Measurements from ENCODE around the gene TAOK1.

Gene TAOK1

DNA sequence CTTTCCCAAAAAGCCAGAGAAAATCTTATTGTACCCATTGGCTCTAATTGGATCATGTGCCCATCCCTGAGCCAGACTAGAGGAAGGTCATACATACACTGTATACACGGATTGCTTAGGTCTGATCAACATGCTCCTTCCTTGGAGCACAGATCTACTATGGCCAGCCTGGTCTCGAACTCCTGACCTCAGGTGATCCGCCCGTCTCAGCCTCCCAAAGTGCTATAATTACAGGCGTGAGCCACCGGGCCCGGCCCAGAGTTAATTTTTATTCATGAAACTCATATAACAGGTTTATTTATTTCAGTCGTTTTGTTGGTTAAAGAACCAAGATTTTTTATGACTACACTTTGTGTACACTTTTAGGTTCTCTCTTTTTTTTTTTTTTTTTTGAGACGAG lies 1.2 kb upstream of the TAOK1 start:
- H2AFZ ChIP-seq (ENCODE audit: low read depth, low read length): no peak overlapping the region
- H3K9me3 ChIP-seq (ENCODE audit: low read length): no peaks in the 10 kb centered on the region
- peaks cover 2% of the 10 kb centered on the region for H3K36me3 ChIP-seq (ENCODE audit: insufficient read depth, low read length)
- H3K4me1 ChIP-seq (ENCODE audit: insufficient read depth, low read length): peaks cover 28% of the 10 kb centered on the region
- H3K27me3 ChIP-seq (ENCODE audit: insufficient read depth, low read length): no peaks in the 10 kb centered on the region
- no peak overlapping the region for H3K4me3 ChIP-seq (ENCODE audit: low read length)

DNA sequence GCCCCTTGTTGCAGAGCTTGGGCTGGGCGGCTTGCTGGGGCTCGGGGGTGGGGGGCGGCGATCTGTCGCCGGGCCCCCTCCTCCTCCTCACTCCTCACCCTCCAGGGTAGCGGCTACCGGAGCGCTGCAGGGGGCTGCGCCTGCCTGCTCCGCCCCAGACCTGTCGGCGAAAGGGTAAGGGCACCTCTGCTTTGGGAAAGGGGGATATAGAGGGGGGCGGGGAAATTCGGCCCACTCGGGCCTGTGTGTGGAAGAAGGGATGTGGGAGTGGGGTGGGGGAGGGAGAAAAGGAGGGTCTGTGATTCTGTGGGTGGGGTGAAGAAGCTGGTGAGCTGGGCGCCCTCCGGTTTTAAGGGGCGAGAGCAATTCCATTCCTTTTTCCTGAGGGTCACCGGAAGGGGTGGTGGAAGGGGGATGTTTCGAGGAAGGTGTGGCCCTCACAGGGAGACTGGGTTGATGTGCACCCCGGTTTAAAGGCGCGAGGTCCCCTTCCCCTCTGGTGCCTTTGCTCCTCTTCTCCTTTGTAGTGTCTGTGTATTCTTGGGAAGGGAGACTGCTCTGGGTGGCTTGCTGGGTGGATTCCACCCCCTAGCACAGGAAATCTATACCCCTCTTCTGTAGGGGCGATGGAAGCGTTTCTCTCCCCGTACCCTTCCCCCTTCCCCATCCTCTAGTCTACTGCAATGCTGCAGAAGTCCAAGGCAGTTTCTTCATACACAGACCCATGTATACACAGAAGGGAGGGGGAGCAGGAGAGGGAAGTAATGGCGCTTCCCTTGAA lies 878 bp downstream of the TAOK1 start:
- Histone ChIP-seq H3K9me3 (ENCODE audit: low read length) (no peaks in the 10 kb centered on the region), H3K36me3 (ENCODE audit: insufficient read depth, low read length) (peaks cover 2% of the 10 kb centered on the region), H3K4me1 (ENCODE audit: insufficient read depth, low read length) (peaks cover 28% of the 10 kb centered on the region), H2AFZ (ENCODE audit: low read depth, low read length) (peak overlapping the region; percentile 22), H3K4me3 (ENCODE audit: low read length) (peak overlapping the region; percentile 95), H3K27me3 (ENCODE audit: insufficient read depth, low read length) (no peaks in the 10 kb centered on the region)

DNA sequence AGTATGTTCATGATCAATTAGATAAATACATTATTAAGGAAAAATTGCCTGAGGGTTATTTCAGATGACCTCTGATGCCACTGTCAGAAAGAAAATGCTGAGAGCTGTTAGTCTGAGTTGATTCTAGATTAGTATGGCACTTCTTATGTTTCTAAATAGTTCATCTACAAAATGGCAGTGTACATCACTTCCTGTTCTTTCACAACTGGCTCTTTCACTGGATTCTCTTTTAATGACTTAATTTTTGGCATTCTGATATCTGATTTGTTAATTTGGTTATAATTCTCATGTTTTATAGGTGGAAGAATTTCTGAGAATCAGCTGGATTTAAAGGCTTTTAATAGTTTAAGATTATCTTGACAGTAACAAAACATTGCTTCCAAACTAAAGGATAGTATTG lies 3.3 kb downstream of the TAOK1 start:
- no peaks in the 10 kb centered on the region for H3K27me3 ChIP-seq (ENCODE audit: insufficient read depth, low read length)
- peaks cover 26% of the 10 kb centered on the region for H3K4me1 ChIP-seq (ENCODE audit: insufficient read depth, low read length)
- H2AFZ ChIP-seq (ENCODE audit: low read depth, low read length): no peak overlapping the region
- peaks cover 2% of the 10 kb centered on the region for H3K36me3 ChIP-seq (ENCODE audit: insufficient read depth, low read length)
- H3K9me3 ChIP-seq (ENCODE audit: low read length): no peaks in the 10 kb centered on the region
- H3K4me3 ChIP-seq (ENCODE audit: low read length): peak overlapping the region; percentile 95

DNA sequence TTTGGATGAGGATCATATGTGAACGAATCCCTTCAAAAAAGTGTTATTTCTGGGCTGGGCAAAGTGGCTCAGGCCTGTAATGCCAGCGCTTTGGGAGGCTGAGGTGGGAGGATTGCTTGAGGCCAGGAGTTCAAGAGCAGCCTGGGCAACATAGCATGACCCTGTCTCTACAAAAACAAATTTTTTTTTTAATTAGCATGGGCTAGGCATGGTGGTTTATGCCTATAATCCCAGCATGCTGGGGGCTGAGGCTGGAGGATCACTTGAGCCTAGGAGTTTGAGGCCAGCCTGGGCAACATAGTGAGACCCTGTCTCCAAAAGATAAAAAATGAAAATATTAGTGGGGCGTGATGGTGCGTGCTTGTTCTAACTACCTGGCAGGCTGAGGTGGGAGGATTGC lies 4.6 kb downstream of the TAOK1 start:
- no peak overlapping the region for H3K4me3 ChIP-seq (ENCODE audit: low read length)
- H3K27me3 ChIP-seq (ENCODE audit: insufficient read depth, low read length): no peaks in the 10 kb centered on the region
- H2AFZ ChIP-seq (ENCODE audit: low read depth, low read length): no peak overlapping the region
- no peaks in the 10 kb centered on the region for H3K9me3 ChIP-seq (ENCODE audit: low read length)
- peaks cover 11% of the 10 kb centered on the region for H3K36me3 ChIP-seq (ENCODE audit: insufficient read depth, low read length)
- peaks cover 23% of the 10 kb centered on the region for H3K4me1 ChIP-seq (ENCODE audit: insufficient read depth, low read length)

DNA sequence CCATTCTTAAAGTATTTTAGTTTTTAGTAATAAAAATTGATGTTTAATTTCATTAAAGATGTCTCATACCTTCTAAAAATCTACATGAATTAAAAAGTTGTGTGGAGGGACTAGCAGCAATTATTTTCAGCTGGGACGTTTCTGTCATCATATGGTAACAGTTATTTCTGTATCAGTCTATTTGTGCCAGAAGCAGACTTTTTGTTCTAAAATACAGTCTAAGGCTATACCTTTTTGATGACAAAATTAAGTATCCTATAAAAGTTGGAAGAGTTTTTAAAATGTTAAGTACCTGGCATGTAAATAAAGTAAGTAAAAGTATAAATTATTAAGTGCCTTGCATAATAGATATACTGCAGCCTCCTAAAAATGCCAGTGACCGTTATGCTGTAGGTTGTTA lies 5.9 kb downstream of the TAOK1 start:
- H3K4me3 ChIP-seq (ENCODE audit: low read length): no peak overlapping the region
- H2AFZ ChIP-seq (ENCODE audit: low read depth, low read length): no peak overlapping the region
- peaks cover 21% of the 10 kb centered on the region for H3K4me1 ChIP-seq (ENCODE audit: insufficient read depth, low read length)
- H3K9me3 ChIP-seq (ENCODE audit: low read length): no peaks in the 10 kb centered on the region
- peaks cover 11% of the 10 kb centered on the region for H3K36me3 ChIP-seq (ENCODE audit: insufficient read depth, low read length)
- H3K27me3 ChIP-seq (ENCODE audit: insufficient read depth, low read length): no peaks in the 10 kb centered on the region

DNA sequence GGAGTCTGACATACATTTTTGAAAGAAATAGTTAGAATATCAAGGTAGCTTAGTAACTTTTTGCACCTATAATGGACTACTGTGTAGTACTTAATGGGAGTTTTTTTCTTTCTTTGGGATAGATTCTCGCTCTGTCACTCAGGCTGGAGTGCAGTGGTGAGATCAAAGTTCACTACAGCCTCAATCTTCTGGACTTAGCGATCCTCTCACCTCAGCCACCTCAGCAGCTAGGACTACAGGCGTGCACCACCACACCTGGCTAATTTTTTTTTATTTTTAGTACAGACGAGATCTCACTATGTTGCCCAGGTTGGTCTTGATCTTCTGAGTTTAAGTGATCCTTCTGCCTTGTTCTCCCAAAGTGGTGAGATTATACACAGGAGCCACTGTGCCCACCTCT lies 9.5 kb downstream of the TAOK1 start:
- Histone ChIP-seq H3K27me3 (ENCODE audit: insufficient read depth, low read length) (no peaks in the 10 kb centered on the region), H3K4me3 (ENCODE audit: low read length) (no peak overlapping the region), H2AFZ (ENCODE audit: low read depth, low read length) (no peak overlapping the region), H3K9me3 (ENCODE audit: low read length) (peaks cover 2% of the 10 kb centered on the region), H3K4me1 (ENCODE audit: insufficient read depth, low read length) (no peaks in the 10 kb centered on the region), H3K36me3 (ENCODE audit: insufficient read depth, low read length) (peaks cover 18% of the 10 kb centered on the region)

DNA sequence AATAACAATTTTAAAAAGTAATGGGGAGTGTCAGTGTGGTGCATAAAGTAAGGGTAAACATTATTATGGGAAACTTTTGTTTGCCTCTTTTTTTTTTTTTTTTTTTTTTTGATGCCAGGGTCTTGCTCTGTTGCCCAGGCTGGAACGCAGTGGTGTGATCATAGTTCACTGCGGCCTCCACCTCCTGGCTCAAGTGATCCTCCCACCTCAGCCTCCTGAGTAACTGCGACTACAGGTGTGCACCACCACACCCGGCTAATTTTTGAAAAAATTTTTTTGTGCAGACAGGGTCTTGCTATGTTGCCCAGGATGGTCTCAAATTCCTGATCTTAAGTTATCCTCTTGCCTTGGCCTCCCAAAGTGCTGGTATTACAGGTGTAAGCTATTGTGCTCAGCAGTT lies 10.7 kb downstream of the TAOK1 start:
- no peak overlapping the region for H2AFZ ChIP-seq (ENCODE audit: low read depth, low read length)
- H3K27me3 ChIP-seq (ENCODE audit: insufficient read depth, low read length): no peaks in the 10 kb centered on the region
- H3K4me3 ChIP-seq (ENCODE audit: low read length): no peak overlapping the region
- H3K4me1 ChIP-seq (ENCODE audit: insufficient read depth, low read length): no peaks in the 10 kb centered on the region
- H3K9me3 ChIP-seq (ENCODE audit: low read length): peaks cover 2% of the 10 kb centered on the region
- H3K36me3 ChIP-seq (ENCODE audit: insufficient read depth, low read length): peaks cover 22% of the 10 kb centered on the region

DNA sequence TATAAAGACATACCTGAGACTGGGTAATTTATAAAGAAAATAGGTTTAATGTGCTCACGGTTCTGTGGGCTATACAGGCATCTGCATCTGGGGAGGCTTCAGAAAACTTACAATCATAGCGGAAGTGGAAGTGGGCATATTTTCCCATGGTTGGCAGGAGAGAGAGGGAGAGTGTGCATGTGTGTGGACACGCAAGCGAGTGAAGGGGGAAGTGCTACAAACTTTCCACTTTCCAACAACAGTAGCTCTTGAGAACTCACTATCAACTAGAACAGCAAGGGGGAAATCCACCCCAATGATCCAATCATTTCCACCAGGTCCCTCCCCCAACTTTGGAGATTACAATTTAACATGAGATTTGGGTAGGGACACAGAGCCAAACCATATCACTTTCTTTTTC lies 11.1 kb downstream of the TAOK1 start:
- H3K9me3 ChIP-seq (ENCODE audit: low read length): peaks cover 2% of the 10 kb centered on the region
- H3K4me3 ChIP-seq (ENCODE audit: low read length): no peak overlapping the region
- no peaks in the 10 kb centered on the region for H3K27me3 ChIP-seq (ENCODE audit: insufficient read depth, low read length)
- no peak overlapping the region for H2AFZ ChIP-seq (ENCODE audit: low read depth, low read length)
- peaks cover 22% of the 10 kb centered on the region for H3K36me3 ChIP-seq (ENCODE audit: insufficient read depth, low read length)
- no peaks in the 10 kb centered on the region for H3K4me1 ChIP-seq (ENCODE audit: insufficient read depth, low read length)

DNA sequence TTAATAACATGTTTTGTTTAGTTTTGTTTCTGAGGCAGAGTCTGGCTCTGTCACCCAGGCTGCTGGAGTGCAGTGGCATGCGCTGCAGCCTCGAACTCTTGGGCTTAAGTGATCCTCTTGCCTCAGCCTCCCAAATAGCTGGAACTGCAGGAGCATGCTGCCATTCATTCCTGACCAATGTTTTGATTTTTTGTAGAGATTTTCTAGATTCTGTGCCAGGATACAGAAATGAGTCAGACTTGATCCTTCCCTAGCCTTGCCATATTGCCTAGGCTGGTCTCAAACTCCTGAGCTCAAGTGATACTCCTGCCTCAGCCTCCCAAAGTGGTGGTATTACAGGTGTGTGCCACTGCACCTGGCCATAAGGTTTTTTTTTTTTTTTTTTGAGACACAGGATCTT lies 17.7 kb downstream of the TAOK1 start:
- Histone ChIP-seq H3K4me3 (ENCODE audit: low read length) (no peak overlapping the region), H3K4me1 (ENCODE audit: insufficient read depth, low read length) (no peaks in the 10 kb centered on the region), H3K9me3 (ENCODE audit: low read length) (no peaks in the 10 kb centered on the region), H3K27me3 (ENCODE audit: insufficient read depth, low read length) (no peaks in the 10 kb centered on the region), H2AFZ (ENCODE audit: low read depth, low read length) (no peak overlapping the region), H3K36me3 (ENCODE audit: insufficient read depth, low read length) (peaks cover 17% of the 10 kb centered on the region)

DNA sequence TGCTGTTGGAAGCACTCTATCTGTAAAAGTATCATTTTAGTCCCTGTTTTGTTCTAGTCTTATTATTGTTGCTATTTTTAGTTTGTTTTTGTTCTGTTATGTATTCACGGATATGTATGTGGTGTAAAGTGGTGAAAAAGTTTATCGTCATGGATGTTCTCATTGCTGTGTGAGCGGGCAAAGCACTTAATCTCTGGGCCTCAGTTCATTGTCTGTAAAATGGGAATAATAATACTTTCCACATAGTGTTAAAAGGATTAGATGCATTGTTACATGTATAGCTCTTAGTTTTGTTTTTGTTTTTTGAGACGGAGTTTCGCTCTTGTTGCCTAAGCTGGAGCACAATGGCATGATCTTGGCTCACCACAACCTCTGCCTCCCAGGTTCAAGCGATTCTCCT lies 19.8 kb downstream of the TAOK1 start:
- peaks cover 13% of the 10 kb centered on the region for H3K36me3 ChIP-seq (ENCODE audit: insufficient read depth, low read length)
- no peaks in the 10 kb centered on the region for H3K9me3 ChIP-seq (ENCODE audit: low read length)
- H2AFZ ChIP-seq (ENCODE audit: low read depth, low read length): no peak overlapping the region
- H3K4me3 ChIP-seq (ENCODE audit: low read length): no peak overlapping the region
- H3K4me1 ChIP-seq (ENCODE audit: insufficient read depth, low read length): no peaks in the 10 kb centered on the region
- H3K27me3 ChIP-seq (ENCODE audit: insufficient read depth, low read length): no peaks in the 10 kb centered on the region

DNA sequence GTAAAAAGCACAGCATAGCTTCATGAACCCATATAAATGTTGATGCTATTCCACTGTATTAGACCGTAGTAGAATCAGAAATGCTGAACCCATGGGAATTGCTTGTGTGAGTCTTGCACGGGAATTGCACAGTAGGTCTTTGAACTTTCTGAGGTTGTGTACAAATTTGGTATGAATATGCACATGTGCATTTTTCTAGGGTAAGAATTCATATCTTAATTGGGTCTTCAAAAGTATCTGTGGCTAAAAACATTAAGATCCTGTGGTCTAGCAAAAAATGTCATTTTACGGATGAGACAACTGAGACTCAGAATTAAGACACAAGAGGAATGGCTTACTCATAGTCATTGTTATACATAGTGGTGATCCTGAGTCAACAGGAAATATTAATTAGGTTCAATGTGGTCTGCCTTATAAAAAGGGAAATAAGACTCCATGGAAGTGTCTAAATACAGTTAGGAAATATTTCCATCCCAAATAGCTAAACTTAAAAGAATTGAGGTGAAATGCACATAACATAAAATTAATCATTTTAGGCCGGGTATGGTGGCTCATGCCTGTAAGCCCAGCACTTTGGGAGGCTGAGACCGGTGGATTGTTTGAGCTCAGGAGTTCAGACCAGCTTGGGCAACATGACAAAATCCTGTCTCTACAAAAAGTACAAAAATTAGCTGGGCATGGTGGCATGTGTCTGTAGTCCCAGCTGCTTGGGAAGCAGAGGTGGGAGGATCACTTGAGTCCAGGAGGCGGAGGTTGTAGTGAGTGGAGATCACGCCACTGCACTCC lies 22.8 kb downstream of the TAOK1 start:
- Histone ChIP-seq H3K4me3 (ENCODE audit: low read length) (no peak overlapping the region), H3K36me3 (ENCODE audit: insufficient read depth, low read length) (peaks cover 5% of the 10 kb centered on the region), H3K27me3 (ENCODE audit: insufficient read depth, low read length) (no peaks in the 10 kb centered on the region), H3K4me1 (ENCODE audit: insufficient read depth, low read length) (no peaks in the 10 kb centered on the region), H2AFZ (ENCODE audit: low read depth, low read length) (no peak overlapping the region), H3K9me3 (ENCODE audit: low read length) (peaks cover under 1% of the 10 kb centered on the region)

DNA sequence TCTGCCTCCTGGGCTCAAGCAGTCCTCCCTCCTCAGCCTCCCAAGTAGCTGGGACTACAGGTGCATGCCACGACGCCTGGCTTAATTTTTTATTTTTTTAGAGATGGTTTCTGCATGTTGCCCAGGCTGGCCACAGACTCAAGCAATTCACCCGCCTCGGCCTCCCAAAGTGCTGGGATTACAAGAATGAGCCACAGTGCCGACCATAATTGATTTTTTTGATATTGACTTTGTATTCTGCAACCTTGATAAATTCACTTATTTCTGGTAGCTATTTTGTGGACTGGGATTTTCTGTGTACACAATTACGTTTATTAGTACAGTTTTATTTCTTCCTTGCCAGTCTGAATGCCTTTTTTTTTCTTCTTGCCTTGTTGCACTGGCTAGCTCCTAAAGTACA lies 30.0 kb downstream of the TAOK1 start:
- Histone ChIP-seq H3K9me3 (ENCODE audit: low read length) (peaks cover 7% of the 10 kb centered on the region), H3K27me3 (ENCODE audit: insufficient read depth, low read length) (no peaks in the 10 kb centered on the region), H3K4me1 (ENCODE audit: insufficient read depth, low read length) (no peaks in the 10 kb centered on the region), H3K36me3 (ENCODE audit: insufficient read depth, low read length) (peaks cover 16% of the 10 kb centered on the region), H3K4me3 (ENCODE audit: low read length) (no peak overlapping the region), H2AFZ (ENCODE audit: low read depth, low read length) (no peak overlapping the region)

DNA sequence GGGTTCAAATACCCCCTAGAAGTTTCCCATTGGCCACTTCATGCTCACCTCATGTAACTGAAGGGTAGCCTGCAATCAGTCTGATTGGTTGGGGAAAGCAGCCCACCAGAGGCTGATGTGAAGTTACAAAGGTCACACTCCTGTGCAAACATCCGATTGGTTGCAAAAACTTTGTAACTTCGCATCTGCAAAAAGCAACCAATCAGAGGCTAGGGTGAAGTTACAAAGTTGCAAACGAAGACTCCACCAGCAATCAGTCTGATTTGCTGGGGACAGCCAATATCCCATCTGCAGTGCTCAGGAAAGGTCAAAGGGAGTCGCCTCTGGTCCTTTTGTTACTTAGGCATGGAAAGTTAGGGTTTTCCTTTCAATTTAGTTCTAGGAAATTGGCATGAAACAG lies 40.1 kb downstream of the TAOK1 start:
- H3K4me3 ChIP-seq (ENCODE audit: low read length): no peak overlapping the region
- no peaks in the 10 kb centered on the region for H3K4me1 ChIP-seq (ENCODE audit: insufficient read depth, low read length)

More for the DNA sequence above, 40.1 kb downstream of the TAOK1 start:
- Histone ChIP-seq H2AFZ (ENCODE audit: low read depth, low read length) (no peak overlapping the region), H3K9me3 (ENCODE audit: low read length) (peaks cover 3% of the 10 kb centered on the region), H3K36me3 (ENCODE audit: insufficient read depth, low read length) (no peaks in the 10 kb centered on the region), H3K27me3 (ENCODE audit: insufficient read depth, low read length) (no peaks in the 10 kb centered on the region)
